Muscle of back (tissue), 11 donors: ENCODE data around the gene ZNF385D. TPM values are rescaled to one million over a fixed set of nuclear protein-coding genes. Genes with fewer than 3 reads are reported as not detected.

ENCODE experiments used
- DNase-seq, 3 donors: peaks; one replicate each; pipeline versions ENCODE4 v3.0.0 to v3.0.0-alpha.2; 2013
- polyA plus RNA-seq, 10 donors: library from polyadenylated mRNA; unstranded; fragments of 120-200 nt; gene quantifications; one replicate each; pipeline ENCODE4 v1.2.1, GENCODE V29; 2013; ENCODE audit not compliant: insufficient read length in 10 of 10

Gene ZNF385D
- polyA plus RNA-seq, 10 donors = 24.4 to 36.2 (median 27.6) TPM

- no peak for DNase-seq
Measured at GRCh38 chr3:21620511-21621155, 130.4 kb downstream of the ZNF385D start.

- DNase-seq = no peak
Measured at GRCh38 chr3:21618695-21619094, 132.3 kb downstream of the ZNF385D start.

GRCh38 chr3:21613372-21614070 is 137.5 kb downstream of the ZNF385D start:
- peak in 1 of 3 donors; percentile 21 for DNase-seq

- no peak for DNase-seq
Measured at GRCh38 chr3:21601178-21601577, 149.8 kb downstream of the ZNF385D start.

- DNase-seq = no peak
Measured at GRCh38 chr3:21599890-21600289, 151.1 kb downstream of the ZNF385D start.

GRCh38 chr3:21592828-21593227 is 158.2 kb downstream of the ZNF385D start:
- no peak for DNase-seq

- DNase-seq = no peak
Measured at GRCh38 chr3:21587894-21588293, 163.1 kb downstream of the ZNF385D start.

- peak in 2 of 3 donors; percentile 20 to 67 for DNase-seq
Measured at GRCh38 chr3:21585216-21585740, 165.7 kb downstream of the ZNF385D start.

GRCh38 chr3:21573291-21573690 is 177.7 kb downstream of the ZNF385D start:
- DNase-seq = no peak

GRCh38 chr3:21564531-21564930 is 186.5 kb downstream of the ZNF385D start:
- DNase-seq = no peak

GRCh38 chr3:21562243-21562642 is 188.8 kb downstream of the ZNF385D start:
- no peak for DNase-seq

- DNase-seq = no peak
Measured at GRCh38 chr3:21561472-21561871, 189.5 kb downstream of the ZNF385D start.

GRCh38 chr3:21551019-21551418 is 200.0 kb downstream of the ZNF385D start:
- no peak for DNase-seq

GRCh38 chr3:21544076-21544462 is 206.9 kb downstream of the ZNF385D start:
- DNase-seq = no peak

GRCh38 chr3:21543380-21544075 is 207.5 kb downstream of the ZNF385D start:
- no peak for DNase-seq

- no peak for DNase-seq
Measured at GRCh38 chr3:21542656-21543379, 208.2 kb downstream of the ZNF385D start.

- no peak for DNase-seq
Measured at GRCh38 chr3:21540265-21540664, 210.7 kb downstream of the ZNF385D start.

- peak; percentile 43 to 88 (median 66) for DNase-seq
Measured at GRCh38 chr3:21534462-21534861, 216.5 kb downstream of the ZNF385D start.

GRCh38 chr3:21533002-21533401 is 218.0 kb downstream of the ZNF385D start:
- DNase-seq = no peak

GRCh38 chr3:21531909-21532308 is 219.1 kb downstream of the ZNF385D start:
- no peak for DNase-seq

- peak in 2 of 3 donors; percentile 21 to 60 for DNase-seq
Measured at GRCh38 chr3:21528291-21528995, 222.6 kb downstream of the ZNF385D start.
